Measurements from ENCODE around the gene SLC34A3.
"Not testable (repeated sequence)": the region's sequence is repeated elsewhere in the genome, so short reads cannot be mapped to it uniquely, and the experiment has no call there.

Gene SLC34A3

DNA sequence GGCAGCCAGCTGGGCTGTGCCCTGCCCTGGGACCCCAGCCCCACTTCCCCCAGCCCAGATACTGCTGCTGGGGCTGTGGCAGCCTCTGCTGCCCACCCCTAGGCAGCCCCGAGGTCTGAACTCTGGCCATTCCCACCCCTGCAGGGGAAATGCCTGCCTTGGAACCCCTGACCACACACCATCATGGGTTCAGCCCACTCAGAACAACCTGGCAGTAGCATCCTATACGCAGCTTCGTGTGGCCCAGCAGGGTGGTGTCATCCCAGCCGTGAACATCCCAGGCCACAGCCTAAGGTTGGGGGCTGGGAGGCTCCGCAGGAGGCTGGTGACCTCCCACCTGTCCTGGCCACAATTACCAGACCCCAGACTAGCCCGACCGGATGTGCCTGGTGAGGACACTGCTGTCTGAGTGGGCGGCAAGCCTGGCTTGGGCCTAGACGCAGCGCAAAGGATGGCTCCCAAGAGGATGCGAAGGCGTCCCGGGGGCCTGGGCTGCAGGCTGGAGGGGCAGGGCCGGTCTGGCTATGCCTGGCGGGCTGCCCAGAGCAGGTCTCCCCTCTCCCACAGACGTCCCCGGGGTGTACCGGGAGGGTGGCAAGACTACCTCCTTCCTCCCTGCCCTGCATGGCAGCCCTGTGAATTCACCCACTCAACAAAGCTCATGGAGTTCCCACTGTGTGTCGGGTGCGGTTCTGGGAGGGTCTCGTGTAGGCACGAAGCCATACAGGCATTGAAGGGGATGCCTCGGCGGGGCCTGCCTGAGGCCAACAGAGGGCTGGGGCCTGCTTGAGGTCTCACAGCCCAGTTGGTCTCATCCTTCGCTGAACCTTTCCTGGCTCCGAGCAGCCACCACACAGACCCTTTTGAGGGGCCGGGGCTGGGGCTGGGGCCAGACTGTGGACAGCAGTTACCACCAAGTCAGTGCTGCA, 1.5 kb upstream of the SLC34A3 start:
- DNase-seq (ENCODE audit: low read depth in 2 of 2), result no peak

- no peak for DNase-seq (ENCODE audit: low read depth in 2 of 2)
These were observed 597 bp upstream of the SLC34A3 start for GRCh38 chr9:137229903-137230704.

DNA sequence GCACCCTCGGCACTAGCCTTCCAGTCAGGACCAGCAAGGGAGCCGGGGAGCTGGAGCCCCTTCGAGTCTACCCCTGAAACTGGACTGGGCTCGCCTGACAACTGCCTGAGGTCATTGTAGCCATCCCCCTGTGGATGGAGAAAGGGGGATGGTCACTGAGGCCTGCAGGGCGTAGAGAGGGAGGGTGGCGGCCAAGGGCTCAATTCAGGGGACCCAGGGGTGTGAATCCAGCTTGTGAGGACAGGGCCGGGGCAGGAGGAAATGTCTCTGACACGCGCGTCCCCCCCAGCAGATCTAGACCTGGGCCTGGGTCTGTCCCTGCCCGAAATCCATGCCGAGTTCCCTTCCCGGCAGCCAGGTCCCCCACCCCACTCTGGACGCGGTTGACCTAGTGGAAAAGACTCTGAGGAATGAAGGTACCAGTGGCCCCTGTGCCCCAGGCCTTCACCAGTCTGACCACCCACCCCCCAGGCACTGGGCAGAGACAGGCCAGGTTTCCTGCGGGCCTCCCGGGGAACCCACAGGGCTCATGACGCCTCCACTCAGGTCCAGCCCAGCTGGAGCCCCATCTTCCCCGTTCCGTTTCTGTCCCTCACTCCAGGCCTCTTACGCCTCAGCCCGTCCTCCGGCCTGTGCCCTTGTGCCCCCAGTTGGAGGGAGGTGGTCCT, 805 bp downstream of the SLC34A3 start:
- no peak for DNase-seq (ENCODE audit: low read depth in 2 of 2)

DNA sequence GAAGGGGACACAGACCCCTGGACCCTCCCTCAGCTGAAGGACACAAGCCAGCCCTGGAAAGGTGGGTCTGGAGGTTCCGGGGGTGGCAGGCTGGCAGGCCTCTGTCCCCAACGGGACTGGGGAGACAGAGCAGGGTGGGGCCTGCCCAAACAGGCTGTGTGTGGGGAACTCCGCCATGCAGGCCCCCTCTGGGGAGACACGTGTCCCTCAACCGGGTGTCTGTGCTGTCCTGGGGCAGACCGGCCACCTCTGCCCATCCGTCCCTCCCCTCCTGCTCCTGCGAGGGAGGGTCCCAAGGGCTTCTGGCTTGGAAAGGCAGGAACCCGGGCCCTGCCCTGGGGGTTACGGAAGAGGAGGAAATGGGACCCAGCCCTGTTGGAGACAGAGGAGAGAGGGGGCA, 1.4 kb downstream of the SLC34A3 start:
- DNase-seq (ENCODE audit: low read depth in 2 of 2), result no peak

DNA sequence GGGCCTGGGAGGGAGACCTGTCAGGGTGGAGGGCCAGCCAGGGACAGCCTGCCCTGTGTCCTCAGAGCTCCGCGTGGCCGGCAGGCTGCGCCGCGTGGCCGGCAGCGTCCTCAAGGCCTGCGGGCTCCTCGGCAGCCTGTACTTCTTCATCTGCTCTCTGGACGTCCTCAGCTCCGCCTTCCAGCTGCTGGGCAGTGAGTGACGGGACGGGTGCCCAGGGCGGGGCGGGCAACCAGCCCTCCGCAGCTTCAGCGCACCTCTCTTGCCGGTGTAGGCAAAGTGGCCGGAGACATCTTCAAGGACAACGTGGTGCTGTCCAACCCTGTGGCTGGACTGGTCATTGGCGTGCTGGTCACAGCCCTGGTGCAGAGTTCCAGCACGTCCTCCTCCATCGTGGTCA, 1.8 kb downstream of the SLC34A3 start:
- no peak for DNase-seq (ENCODE audit: low read depth in 2 of 2)

- DNase-seq (ENCODE audit: low read depth in 2 of 2), result no peak
These were observed 2.7 kb downstream of the SLC34A3 start for GRCh38 chr9:137233143-137233980.

GRCh38 chr9:137234055-137234697, 3.5 kb downstream of the SLC34A3 start:
- DNase-seq (ENCODE audit: low read depth in 2 of 2), result no peak

GRCh38 chr9:137234758-137235423, 4.2 kb downstream of the SLC34A3 start:
- no peak for DNase-seq (ENCODE audit: low read depth in 2 of 2)

GRCh38 chr9:137235424-137236237, 4.9 kb downstream of the SLC34A3 start:
- DNase-seq (ENCODE audit: low read depth in 2 of 2), result no peak

DNA sequence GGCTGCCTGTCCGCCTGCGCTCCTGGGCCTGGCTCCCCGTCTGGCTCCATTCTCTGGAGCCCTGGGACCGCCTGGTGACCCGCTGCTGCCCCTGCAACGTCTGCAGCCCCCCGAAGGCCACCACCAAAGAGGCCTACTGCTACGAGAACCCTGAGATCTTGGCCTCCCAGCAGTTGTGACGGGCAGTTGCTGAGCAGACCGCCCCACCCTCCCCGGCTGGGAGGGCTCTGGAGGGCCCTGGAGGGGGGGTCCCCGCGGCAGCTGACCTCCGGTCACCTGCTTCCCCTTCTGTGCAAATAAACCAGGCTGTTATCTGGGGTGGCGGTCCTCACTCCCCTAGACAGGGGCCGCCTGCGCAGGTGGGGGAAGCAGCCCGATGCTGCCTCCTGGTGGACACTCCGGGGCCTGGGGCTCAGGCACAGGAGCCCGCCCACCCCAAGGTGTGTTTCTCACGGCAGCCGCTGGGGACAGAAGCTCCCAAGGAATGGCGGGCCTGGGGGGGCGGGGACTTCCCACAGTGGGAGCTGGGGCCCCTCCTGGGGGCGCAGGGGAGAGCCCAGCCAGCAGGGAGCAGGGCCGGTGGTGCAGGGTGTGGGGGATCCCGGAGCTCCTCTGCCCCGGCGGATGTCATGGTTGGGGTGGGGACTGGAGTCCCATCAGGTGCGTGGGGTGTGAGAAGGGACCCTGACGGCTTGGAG, 5.7 kb downstream of the SLC34A3 start:
- peak; percentile 92 to 94 for DNase-seq (ENCODE audit: low read depth in 2 of 2)

DNA sequence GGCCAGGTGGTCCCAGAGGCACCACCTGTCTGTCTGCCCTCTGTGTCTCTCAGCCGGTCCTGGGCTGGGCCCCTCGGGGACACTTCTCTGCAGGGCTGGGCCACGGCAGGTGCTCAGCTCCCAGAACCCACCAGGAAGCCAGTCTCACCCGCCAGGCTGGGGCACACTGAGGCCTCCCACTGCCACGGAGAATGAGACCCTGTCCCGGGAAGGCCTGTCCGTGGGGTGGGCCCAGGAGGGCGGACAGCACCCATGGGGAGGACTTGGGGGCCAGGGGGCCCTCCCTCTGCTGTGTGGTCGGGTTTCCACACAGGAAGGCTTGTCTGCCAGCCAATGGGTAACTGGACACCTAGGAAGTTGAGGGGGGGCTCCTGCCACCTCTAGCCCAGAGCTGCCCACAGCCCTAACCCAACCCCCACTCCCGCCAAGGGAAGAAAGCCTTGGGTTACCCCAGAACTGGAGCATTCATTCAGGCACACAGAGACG, 6.3 kb downstream of the SLC34A3 start:
- no peak for DNase-seq (ENCODE audit: low read depth in 2 of 2)

GRCh38 chr9:137237759-137238726, 7.3 kb downstream of the SLC34A3 start:
- no peak for DNase-seq (ENCODE audit: low read depth in 2 of 2)

- not testable (repeated sequence) for DNase-seq (ENCODE audit: low read depth in 2 of 2)
These were observed 9.0 kb downstream of the SLC34A3 start for GRCh38 chr9:137239541-137240200.

DNA sequence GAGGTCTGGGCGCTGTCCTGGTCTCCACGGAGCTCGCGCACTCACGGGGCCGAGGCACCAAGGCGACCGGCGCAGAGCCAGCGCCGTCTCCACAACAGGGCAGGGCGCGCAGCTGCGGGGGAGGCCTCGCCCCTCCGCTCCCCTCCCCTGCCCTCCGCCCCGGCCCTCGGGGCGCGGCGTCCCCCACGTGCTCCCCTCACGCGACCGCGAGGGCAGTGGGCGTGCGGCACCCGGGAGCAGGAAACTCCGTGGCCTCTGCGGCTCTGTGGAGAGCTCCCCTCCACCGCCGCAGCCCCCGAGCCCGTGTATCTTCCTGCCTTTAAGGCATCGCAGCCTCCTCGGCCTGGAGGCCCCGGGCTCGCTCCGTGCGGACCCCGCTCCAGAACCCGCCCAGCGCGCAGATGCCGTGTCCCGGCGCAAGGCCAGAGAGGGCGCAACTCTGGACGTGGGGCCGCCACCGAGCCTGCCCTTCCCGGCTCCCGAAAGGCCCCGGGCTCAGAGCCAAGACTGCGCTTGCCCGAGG, 9.7 kb downstream of the SLC34A3 start:
- peak; percentile 61 to 63 for DNase-seq (ENCODE audit: low read depth in 2 of 2)

DNA sequence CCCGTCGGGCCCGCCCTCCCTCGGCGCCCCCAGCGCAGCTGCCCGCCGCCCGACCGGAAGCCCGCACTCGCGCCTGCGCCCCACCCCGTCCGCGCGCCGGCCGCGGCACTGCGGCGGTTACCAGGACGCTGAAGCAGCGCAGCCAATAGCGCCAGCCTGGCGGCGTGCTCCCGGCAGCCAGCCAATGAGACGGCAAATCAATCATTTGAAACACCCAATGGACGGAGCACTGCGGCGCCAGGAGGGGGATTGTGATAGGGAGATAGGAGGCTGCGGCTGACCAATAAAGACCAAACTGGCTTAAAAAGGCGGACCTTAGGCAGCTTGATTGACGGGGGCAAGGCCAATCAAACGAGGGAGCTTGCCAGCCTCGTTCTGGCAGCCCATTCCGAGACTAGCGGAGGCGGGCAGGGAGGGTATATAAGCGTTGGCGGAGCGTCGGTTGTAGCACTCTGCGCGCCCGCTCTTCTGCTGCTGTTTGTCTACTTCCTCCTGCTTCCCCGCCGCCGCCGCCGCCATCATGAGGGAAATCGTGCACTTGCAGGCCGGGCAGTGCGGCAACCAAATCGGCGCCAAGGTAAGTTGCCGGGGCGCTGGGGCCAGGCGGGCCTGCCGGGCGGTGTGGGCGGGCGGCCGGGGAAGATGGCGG, 10.3 kb downstream of the SLC34A3 start, which contains the start of gene TUBB4B:
Gene TUBB4B, plus strand, starts transcription at position 447 of the 649 bp plus-strand sequence. Its CDS starts 74 bp downstream, at position 521.
- peak; percentile 89 to 96 for DNase-seq (ENCODE audit: low read depth in 2 of 2)

All from stimulated activated CD4-positive, alpha-beta T cell treated with anti-CD3 and anti-CD28 coated beads, Interleukin-1b, Interleukin-23, amount 100 ng/mL, for 4 hours (primary cell).